Measurements from ENCODE around the gene QSOX2.

GRCh38 chr9:136255166-136255538 is 9.5 kb upstream of the QSOX2 start:
- TF ChIP-seq, protein P1, sequence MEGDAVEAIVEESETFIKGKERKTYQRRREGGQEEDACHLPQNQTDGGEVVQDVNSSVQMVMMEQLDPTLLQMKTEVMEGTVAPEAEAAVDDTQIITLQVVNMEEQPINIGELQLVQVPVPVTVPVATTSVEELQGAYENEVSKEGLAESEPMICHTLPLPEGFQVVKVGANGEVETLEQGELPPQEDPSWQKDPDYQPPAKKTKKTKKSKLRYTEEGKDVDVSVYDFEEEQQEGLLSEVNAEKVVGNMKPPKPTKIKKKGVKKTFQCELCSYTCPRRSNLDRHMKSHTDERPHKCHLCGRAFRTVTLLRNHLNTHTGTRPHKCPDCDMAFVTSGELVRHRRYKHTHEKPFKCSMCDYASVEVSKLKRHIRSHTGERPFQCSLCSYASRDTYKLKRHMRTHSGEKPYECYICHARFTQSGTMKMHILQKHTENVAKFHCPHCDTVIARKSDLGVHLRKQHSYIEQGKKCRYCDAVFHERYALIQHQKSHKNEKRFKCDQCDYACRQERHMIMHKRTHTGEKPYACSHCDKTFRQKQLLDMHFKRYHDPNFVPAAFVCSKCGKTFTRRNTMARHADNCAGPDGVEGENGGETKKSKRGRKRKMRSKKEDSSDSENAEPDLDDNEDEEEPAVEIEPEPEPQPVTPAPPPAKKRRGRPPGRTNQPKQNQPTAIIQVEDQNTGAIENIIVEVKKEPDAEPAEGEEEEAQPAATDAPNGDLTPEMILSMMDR (IDR thresholded peaks at IDR 0.05; ENCODE audit: low read length) = no peak
- TF ChIP-seq EZH2 (IDR thresholded peaks at IDR 0.05; ENCODE audit: borderline replicate concordance, low read length) = no peak
